Effector CD8-positive, alpha-beta T cell (primary cell): ENCODE measurements around the gene KRTAP12-3.
"Not testable (repeated sequence)": the region's sequence is repeated elsewhere in the genome, so short reads cannot be mapped to it uniquely, and the experiment has no call there.

ENCODE experiments used
- DNase-seq: peaks from one replicate; lab custom pipeline; 2025; lab: John Stamatoyannopoulos, UW
- total RNA-seq, 4 experiments: gene quantifications; one replicate each; lab custom pipeline; 2026; lab: John Stamatoyannopoulos, UW

Gene KRTAP12-3
- 0 reads per million in 4 experiments for total RNA-seq

GRCh38 chr21:44657635-44658540, at the start of gene KRTAP12-3:
KRTAP12-3 (plus strand) TSS chr21:44657932; CDS start chr21:44657980, 48 bp downstream.
- peak; percentile 32 for DNase-seq

GRCh38 chr21:44609193-44609592, 48.5 kb upstream of the KRTAP12-3 start:
- no peak for DNase-seq

GRCh38 chr21:44610157-44610843, 47.4 kb upstream of the KRTAP12-3 start:
- DNase-seq, result not testable (repeated sequence)

- no peak for DNase-seq
Measured at GRCh38 chr21:44611551-44611950, 46.2 kb upstream of the KRTAP12-3 start.

GRCh38 chr21:44612029-44612486, 45.7 kb upstream of the KRTAP12-3 start, which contains the start of gene KRTAP10-8:
KRTAP10-8 (plus strand) TSS chr21:44612079; CDS start chr21:44612101, 22 bp downstream.
- no peak for DNase-seq

GRCh38 chr21:44612669-44613229, 45.0 kb upstream of the KRTAP12-3 start:
- DNase-seq, result no peak

- no peak for DNase-seq
Measured at GRCh38 chr21:44613386-44614155, 44.2 kb upstream of the KRTAP12-3 start.

- DNase-seq, result no peak
Measured at GRCh38 chr21:44614161-44614631, 43.5 kb upstream of the KRTAP12-3 start.

- no peak for DNase-seq
Measured at GRCh38 chr21:44614961-44615391, 42.8 kb upstream of the KRTAP12-3 start.

- no peak for DNase-seq
Measured at GRCh38 chr21:44615466-44615865, 42.3 kb upstream of the KRTAP12-3 start.

GRCh38 chr21:44615911-44616590, 41.7 kb upstream of the KRTAP12-3 start:
- no peak for DNase-seq

GRCh38 chr21:44616591-44616926, 41.2 kb upstream of the KRTAP12-3 start:
- DNase-seq, result no peak

GRCh38 chr21:44617071-44617501, 40.6 kb upstream of the KRTAP12-3 start:
- no peak for DNase-seq

- no peak for DNase-seq
Measured at GRCh38 chr21:44618504-44618903, 39.2 kb upstream of the KRTAP12-3 start.

GRCh38 chr21:44618909-44619308, 38.8 kb upstream of the KRTAP12-3 start:
- DNase-seq, result peak; percentile 23

- no peak for DNase-seq
Measured at GRCh38 chr21:44619886-44620285, 37.8 kb upstream of the KRTAP12-3 start.

- no peak for DNase-seq
Measured at GRCh38 chr21:44623575-44623974, 34.2 kb upstream of the KRTAP12-3 start.

- DNase-seq, result no peak
Measured at GRCh38 chr21:44625756-44626155, 32.0 kb upstream of the KRTAP12-3 start.

- DNase-seq, result no peak
Measured at GRCh38 chr21:44626262-44626661, 31.5 kb upstream of the KRTAP12-3 start.

- DNase-seq, result no peak
Measured at GRCh38 chr21:44626673-44627143, 31.0 kb upstream of the KRTAP12-3 start, which contains the start of gene KRTAP10-9. KRTAP10-9 (plus strand) TSS chr21:44627093; CDS start chr21:44627172, 79 bp downstream.
